SK-N-SH (cell line): ENCODE measurements around the gene CACNA1A. TPM values are rescaled to one million over a fixed set of nuclear protein-coding genes. Genes with fewer than 3 reads are reported as not detected.
"Not testable (repeated sequence)": the region's sequence is repeated elsewhere in the genome, so short reads cannot be mapped to it uniquely, and the experiment has no call there.

Source experiments
- CTCF ChIA-PET: fragments of 300-600, 350-600 bp; formaldehyde crosslinking; extraction: SDS; loops from one replicate; lab custom pipeline; 2021; lab: Yijun Ruan, JAX
- POLR2A ChIA-PET: fragments of 350-600 bp; sonication (Branson Sonifier 250); formaldehyde crosslinking; extraction: SDS; loops from one replicate; lab custom pipeline; 2020; ENCODE audit warnings: antibody characterized with exemption, inconsistent platforms; lab: Yijun Ruan, JAX
- DNase-seq: peaks from one replicate; pipeline ENCODE4 v3.0.0; 2012
- H2AFZ ChIP-seq: fragments of 200-600 bp; sonication (generic); 2 replicates; pipeline ENCODE4 v1.8.1; 2016; ENCODE audit warnings: antibody characterized with exemption, mild to moderate bottlenecking, low read depth
- H3F3A ChIP-seq: fragments of 200-600 bp; sonication (generic); replicated peaks from 2 replicates; pipeline ENCODE3; 2016; ENCODE audit warnings: antibody characterized with exemption, mild to moderate bottlenecking; ENCODE audit not compliant: insufficient read depth
- H3K27ac ChIP-seq, 2 experiments: fragments of 200-500 bp in 1 of 2; fragments of 200-600 bp in 1 of 2; sonication (Bioruptor generic) in 1 of 2; sonication (generic), shearing (Covaris generic) in 1 of 2; 2 replicates each; pipeline versions ENCODE4 v1.5.1 to v1.6.1; 2014 to 2016; ENCODE audit warnings: low read depth in 2 of 2, inconsistent platforms in 1 of 2, low read length in 1 of 2, mild to moderate bottlenecking in 1 of 2, mixed read lengths in 1 of 2
- H3K27me3 ChIP-seq: fragments of 200-600 bp; sonication (generic), shearing (Covaris generic); 2 replicates; pipeline ENCODE4 v1.6.1; 2016; ENCODE audit warnings: mixed run types; ENCODE audit not compliant: insufficient read depth
- H3K36me3 ChIP-seq, 2 experiments: fragments of 200-500 bp in 1 of 2; fragments of 200-600 bp in 1 of 2; sonication (Bioruptor generic) in 1 of 2; sonication (generic) in 1 of 2; replicated peaks in 1 of 2; 2 replicates each; pipeline versions ENCODE3 to v1.5.1; 2014 to 2016; ENCODE audit warnings: low read length in 1 of 2, mild to moderate bottlenecking in 1 of 2; ENCODE audit not compliant: insufficient read depth in 2 of 2, control insufficient read depth in 1 of 2
- H3K4me1 ChIP-seq, 2 experiments: fragments of 200-500 bp in 1 of 2; fragments of 200-600 bp in 1 of 2; sonication (Bioruptor generic) in 1 of 2; sonication (generic), shearing (Covaris generic) in 1 of 2; 2 replicates each; pipeline versions ENCODE4 v1.5.1 to v1.6.1; 2014 to 2016; ENCODE audit warnings: low read depth in 1 of 2, low read length in 1 of 2, mixed run types in 1 of 2; ENCODE audit not compliant: insufficient read depth in 2 of 2, control insufficient read depth in 1 of 2
- H3K4me2 ChIP-seq: fragments of 200-600 bp; sonication (generic), shearing (Covaris generic); 2 replicates; pipeline ENCODE4 v1.6.1; 2017; ENCODE audit warnings: mixed run types
- H3K4me3 ChIP-seq, 2 experiments: fragments of 200-500 bp in 1 of 2; fragments of 200-600 bp in 1 of 2; sonication (Bioruptor generic) in 1 of 2; sonication (generic), shearing (Covaris generic) in 1 of 2; 2 replicates each; pipeline versions ENCODE4 v1.5.1 to v1.8.1; 2014 to 2016; ENCODE audit warnings: low read depth in 2 of 2, inconsistent platforms in 1 of 2, low read length in 1 of 2, mild to moderate bottlenecking in 1 of 2, mixed read lengths in 1 of 2, moderate library complexity in 1 of 2
- H3K79me2 ChIP-seq: fragments of 200-600 bp; sonication (generic); 2 replicates; pipeline ENCODE4 v1.8.1; 2017; ENCODE audit warnings: mild to moderate bottlenecking; ENCODE audit not compliant: insufficient read depth
- H3K9ac ChIP-seq: fragments of 200-600 bp; sonication (generic); 2 replicates; pipeline ENCODE4 v1.6.1; 2017; ENCODE audit warnings: mixed run types
- H3K9me2 ChIP-seq: fragments of 200-600 bp; sonication (generic); 2 replicates; pipeline ENCODE4 v1.6.1; 2017; ENCODE audit warnings: mixed run types
- H3K9me3 ChIP-seq: fragments of 200-600 bp; sonication (generic); 2 replicates; pipeline ENCODE4 v1.6.1; 2017; ENCODE audit warnings: mixed run types, mild to moderate bottlenecking, moderate library complexity
- H4K20me1 ChIP-seq: fragments of 200-600 bp; sonication (generic); 2 replicates; pipeline ENCODE4 v1.6.1; 2017; ENCODE audit warnings: mild to moderate bottlenecking, mixed run types; ENCODE audit not compliant: insufficient read depth
- FOXJ3 ChIP-seq: sonication (generic); formaldehyde crosslinking; IDR thresholded peaks from 2 replicates; pipeline ENCODE4 v1.5.1; 2020; ENCODE audit warnings: mild to moderate bottlenecking, missing genetic modification reagents
- FOXM1 ChIP-seq: IDR thresholded peaks from 2 replicates; pipeline ENCODE4 v1.4.0; 2012; ENCODE audit warnings: low read depth, mild to moderate bottlenecking
- IRF3 ChIP-seq: fragments of 150-350 bp; IDR thresholded peaks from 2 replicates; pipeline ENCODE4 v1.6.1; 2016; ENCODE audit warnings: mild to moderate bottlenecking, low read depth, low read length
- JUND ChIP-seq: IDR thresholded peaks from 2 replicates; pipeline ENCODE4 v1.4.0; 2012
- MEF2A ChIP-seq: IDR thresholded peaks from 2 replicates; pipeline ENCODE4 v1.4.0; 2012; ENCODE audit warnings: low read depth, borderline replicate concordance
- PBX3 ChIP-seq: IDR thresholded peaks from 2 replicates; pipeline ENCODE4; 2012
- SIN3A ChIP-seq: IDR thresholded peaks from 2 replicates; pipeline ENCODE4 v1.6.1; 2012; ENCODE audit warnings: low read depth, mild to moderate bottlenecking, low read length, moderate library complexity, borderline replicate concordance
- TAF1 ChIP-seq: IDR thresholded peaks from 2 replicates; pipeline ENCODE4 v1.6.1; 2012; ENCODE audit warnings: low read depth, mild to moderate bottlenecking, low read length, moderate library complexity, borderline replicate concordance
- TEAD4 ChIP-seq: IDR thresholded peaks from 2 replicates; pipeline ENCODE4 v1.4.0; 2012; ENCODE audit warnings: mild to moderate bottlenecking, borderline replicate concordance; ENCODE audit not compliant: insufficient read depth
- USF1 ChIP-seq: IDR thresholded peaks from 2 replicates; pipeline ENCODE4 v1.4.0; 2012; ENCODE audit warnings: low read depth, borderline replicate concordance
- USF2 ChIP-seq: fragments of 150-350 bp; IDR thresholded peaks from 2 replicates; pipeline ENCODE4 v1.6.1; 2017; ENCODE audit warnings: antibody characterized with exemption, low read length, low read depth, borderline replicate concordance
- WGBS: methylation state at CpG from one replicate; pipeline ENCODE4 v1.1.6; 2017; ENCODE audit warnings: low lambda C conversion rate; 5-methylcytosine and 5-hydroxymethylcytosine counted together
- polyA plus RNA-seq, 3 experiments: library from polyadenylated mRNA; depleted of rRNA; stranded (reverse); fragments of >200 nt; gene quantifications; 2 replicates each; pipeline ENCODE4 v1.2.3, GENCODE V29; 2012

Gene CACNA1A
- polyA plus RNA-seq, 1 of the 3 experiments (the other 2 are of a cell fraction) = 1.3 TPM

- Histone ChIP-seq H4K20me1 (no peaks in the 10 kb centered on the region), H3K4me3 (no peak overlapping the region), H3F3A (no peaks in the 10 kb centered on the region), H3K36me3 (no peaks in the 10 kb centered on the region), H3K9me2 (no peaks in the 10 kb centered on the region), H3K4me1 (no peaks in the 10 kb centered on the region), H3K9me3 (peaks cover 5% of the 10 kb centered on the region), H2AFZ (no peak overlapping the region), H3K79me2 (no peaks in the 10 kb centered on the region), H3K27me3 (peaks cover 22% of the 10 kb centered on the region), H3K27ac (no peak overlapping the region), H3K4me2 (no peak overlapping the region), H3K9ac (no peak overlapping the region)
- ChIA-PET CTCF (no interaction called here), POLR2A (no interaction called here)
- 9% methylated on average over 7 of the region's 7 CpGs for WGBS
- TF ChIP-seq IRF3 (no peak), FOXJ3 (CRISPR knock-in tag) (no peak)
- no peak for DNase-seq
Measured at GRCh38 chr19:13363245-13363644, 143.0 kb downstream of the CACNA1A start.

- no peaks in the 10 kb centered on the region for H3K36me3 ChIP-seq
- H3K27ac ChIP-seq = no peak overlapping the region
- no peaks in the 10 kb centered on the region for H3F3A ChIP-seq
- peaks cover 5% of the 10 kb centered on the region for H3K9me3 ChIP-seq
- no peak overlapping the region for H3K9ac ChIP-seq
- 4% methylated on average over 11 of the region's 11 CpGs for WGBS
- no peak overlapping the region for H3K4me2 ChIP-seq
- no peak for TF ChIP-seq TEAD4
- TF ChIP-seq PBX3 = no peak
- no peak for TF ChIP-seq MEF2A
- TF ChIP-seq TAF1 = no peak
- no peak for TF ChIP-seq FOXM1
- no peak for TF ChIP-seq SIN3A
- TF ChIP-seq USF1 = no peak
- TF ChIP-seq USF2 = no peak
- no peak for TF ChIP-seq JUND
- no peak overlapping the region for H2AFZ ChIP-seq
- H4K20me1 ChIP-seq = no peaks in the 10 kb centered on the region
- H3K9me2 ChIP-seq = no peaks in the 10 kb centered on the region
- peaks cover 23% of the 10 kb centered on the region for H3K27me3 ChIP-seq
- no peak for DNase-seq
- H3K4me1 ChIP-seq = no peaks in the 10 kb centered on the region
- ChIA-PET POLR2A (no interaction called here), CTCF (no interaction called here)
- H3K79me2 ChIP-seq = no peaks in the 10 kb centered on the region
- no peak overlapping the region for H3K4me3 ChIP-seq
Measured at GRCh38 chr19:13362668-13363067, 143.6 kb downstream of the CACNA1A start.

GRCh38 chr19:13361726-13362125 is 144.6 kb downstream of the CACNA1A start:
- H3K4me2 ChIP-seq, H3F3A ChIP-seq, CTCF ChIA-PET, H3K9me3 ChIP-seq, H3K4me3 ChIP-seq, H3K9ac ChIP-seq, H3K79me2 ChIP-seq, H3K36me3 ChIP-seq, H3K27ac ChIP-seq, H3K9me2 ChIP-seq, DNase-seq, POLR2A ChIA-PET, H4K20me1 ChIP-seq, H3K4me1 ChIP-seq, H2AFZ ChIP-seq: not testable (repeated sequence)
- H3K27me3 ChIP-seq = peaks cover 29% of the 10 kb centered on the region
- 6% methylated on average over 3 of the region's 3 CpGs for WGBS
